AG08396 (cell line): ENCODE measurements around the gene RBM24.

Experiments
- DNase-seq: peaks from one replicate; pipeline ENCODE4 v3.0.0; 2012; ENCODE audit warnings: low spot score, mixed read lengths

RBM24 gene

DNA sequence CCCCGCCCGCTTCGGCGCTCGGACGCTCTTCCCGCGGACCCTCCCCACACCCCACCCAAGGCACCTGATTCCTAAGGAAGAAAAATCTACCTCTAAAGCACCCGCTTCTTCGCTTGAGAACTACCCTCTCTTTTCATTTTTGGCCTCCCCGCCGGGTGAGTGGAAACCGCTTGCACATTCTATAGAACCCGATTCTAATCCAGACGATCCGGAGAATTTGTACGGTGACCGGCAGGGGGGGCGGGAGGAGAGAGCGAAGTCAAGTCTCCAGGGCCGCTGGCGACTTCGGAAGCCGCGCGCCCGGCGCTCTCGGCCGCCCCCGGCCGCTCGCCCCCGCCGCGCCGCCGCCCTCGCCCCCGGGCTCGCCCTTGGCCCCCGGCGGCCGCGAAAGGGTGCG is at the start of gene RBM24:
RBM24 (plus strand) TSS at position 262 of the 397 bp plus-strand sequence. CDS start 221 bp downstream, outside the sequence.
- peak; percentile 78 for DNase-seq

DNA sequence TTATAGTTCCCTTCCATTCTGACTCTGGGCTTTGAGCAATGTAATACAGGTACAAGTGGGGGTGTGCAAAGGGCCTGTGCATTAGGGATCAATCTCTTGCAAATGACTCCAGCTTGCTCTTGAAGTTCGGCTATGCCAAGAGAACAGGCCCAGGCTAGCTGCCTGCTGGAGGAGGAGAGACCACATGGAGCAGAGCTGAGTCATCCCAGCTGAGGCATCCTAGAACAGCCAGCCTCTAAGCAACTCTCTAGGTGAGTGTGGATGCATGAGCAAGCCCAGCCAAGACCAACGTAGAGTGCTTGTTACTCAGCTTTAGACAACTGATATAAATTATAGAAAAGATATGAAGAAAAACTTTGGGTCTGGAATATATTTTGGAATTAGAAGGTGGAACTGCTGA is 47.6 kb upstream of the RBM24 start:
- DNase-seq, result no peak

DNA sequence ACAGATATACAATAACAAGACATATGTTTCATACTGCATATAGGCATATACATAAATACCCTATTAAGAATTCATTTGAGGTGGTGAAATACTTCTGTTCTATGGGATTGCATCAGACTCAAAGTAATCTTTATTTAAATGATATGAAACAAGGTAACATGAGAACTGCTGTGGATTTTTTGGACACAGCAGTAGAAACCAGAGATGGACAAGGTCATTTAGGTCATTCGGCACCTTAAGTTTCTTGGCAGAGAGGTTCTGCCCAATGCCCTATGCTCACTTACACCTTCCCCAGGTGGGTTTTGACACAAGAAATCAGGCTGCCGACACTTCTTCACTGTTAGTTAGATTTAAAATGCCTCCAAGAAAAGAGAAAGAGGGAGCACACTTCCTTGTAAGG is 43.9 kb upstream of the RBM24 start:
- DNase-seq, result no peak

DNA sequence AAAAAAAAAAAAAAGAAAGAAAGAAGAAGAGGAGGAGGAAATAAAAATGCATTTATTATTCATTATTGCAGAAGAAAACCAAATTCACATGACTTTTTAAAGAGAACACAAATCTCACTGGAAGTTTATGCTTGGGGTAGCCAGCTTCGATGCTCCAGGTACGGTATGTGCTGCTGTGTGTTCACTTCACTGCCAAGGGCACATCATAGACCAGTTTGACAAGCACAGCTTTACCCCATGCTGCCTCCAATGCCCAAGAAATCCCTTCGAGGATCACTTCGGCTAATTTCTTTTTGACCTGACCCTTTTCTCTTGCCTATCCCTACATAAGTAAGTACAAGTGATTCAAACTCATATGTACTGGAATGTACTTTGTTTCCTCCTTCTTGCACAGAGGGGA is 41.9 kb upstream of the RBM24 start:
- no peak for DNase-seq

DNA sequence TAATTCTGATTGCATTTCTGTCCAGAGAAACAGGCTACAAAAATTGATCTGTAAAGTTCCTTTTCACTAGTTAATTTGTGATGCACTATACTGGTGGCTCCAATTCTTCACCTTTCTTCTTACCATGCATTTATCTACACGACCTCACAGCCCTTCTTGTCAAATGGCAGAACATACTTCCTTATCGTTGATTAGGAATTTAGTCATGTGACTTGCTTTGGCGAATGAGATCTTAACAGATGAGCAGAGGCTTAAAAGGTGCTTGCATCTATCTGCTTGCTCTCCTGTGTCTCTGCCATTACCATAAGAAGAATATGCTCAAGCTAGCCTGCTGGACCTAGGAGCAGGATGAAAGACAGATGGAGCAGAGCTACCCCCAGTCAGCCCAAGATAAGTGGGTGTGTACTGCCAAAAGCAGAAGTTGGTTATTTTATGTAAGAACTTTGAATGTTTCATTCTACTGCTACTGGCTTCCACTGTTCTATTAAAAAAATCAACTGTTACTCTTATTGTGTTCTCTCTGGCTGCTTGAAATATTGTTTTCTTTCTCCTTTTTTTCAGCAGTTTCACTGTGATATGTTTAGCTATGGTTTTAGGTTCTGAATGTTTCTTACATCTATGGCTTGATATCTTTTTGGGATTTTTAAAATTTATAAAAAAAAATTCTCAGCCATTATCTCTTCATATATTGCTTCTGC is 40.2 kb upstream of the RBM24 start:
- DNase-seq, result no peak

DNA sequence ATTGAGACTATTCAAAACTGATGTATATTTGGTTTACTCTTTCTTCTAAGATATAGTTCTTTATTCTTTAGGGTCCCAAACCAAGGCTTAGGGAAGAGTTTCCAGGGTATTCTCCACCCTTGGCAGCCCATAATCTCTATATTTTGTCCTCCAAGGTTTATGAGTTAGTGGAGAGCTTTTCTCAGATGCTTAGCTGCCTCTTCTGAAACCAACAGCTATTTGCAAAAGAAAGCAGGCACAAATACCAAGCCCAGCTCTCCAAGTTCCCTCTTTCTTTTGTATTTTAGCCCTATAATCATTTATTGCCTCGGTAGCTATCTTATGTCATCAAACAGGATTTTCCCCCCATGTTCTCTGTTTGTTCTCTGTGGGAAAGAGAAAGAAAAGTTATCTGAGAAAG is 39.1 kb upstream of the RBM24 start:
- DNase-seq, result no peak

DNA sequence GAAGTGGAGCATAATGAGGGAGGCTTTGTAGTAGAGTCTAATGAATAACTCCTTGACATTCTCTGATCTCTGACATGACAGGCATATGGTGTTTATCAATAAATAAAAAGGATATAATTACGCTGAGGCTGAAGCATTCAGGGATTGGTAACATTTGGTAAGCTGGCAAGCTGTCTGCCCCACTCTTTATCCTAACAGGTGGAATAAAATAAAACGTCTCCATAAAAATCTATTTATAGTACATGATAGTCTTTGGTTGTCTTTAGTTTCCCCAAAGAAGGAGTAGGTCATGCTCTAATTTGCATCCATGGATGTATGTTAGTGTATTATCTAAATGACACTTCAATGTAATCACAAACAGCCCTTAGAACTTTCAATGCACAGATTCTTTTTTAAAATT is 30.9 kb upstream of the RBM24 start:
- no peak for DNase-seq

DNA sequence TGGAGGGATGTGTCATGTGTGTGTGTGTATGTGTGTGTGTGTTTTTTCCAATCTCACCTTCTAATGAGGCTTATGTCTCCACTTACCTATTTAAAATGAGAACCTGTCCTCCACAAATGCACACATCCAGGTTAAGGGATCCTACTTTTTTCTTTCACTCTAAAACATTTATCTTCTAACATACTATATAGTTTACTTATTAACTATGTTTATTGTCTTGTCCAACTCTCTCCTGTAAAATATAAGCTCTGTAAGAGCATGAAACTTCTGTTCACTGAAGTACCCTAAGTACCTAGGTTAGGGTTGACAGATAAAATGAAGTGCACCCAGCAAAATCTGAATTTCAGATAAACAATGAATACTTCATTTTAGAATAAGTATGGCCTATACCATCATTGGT is 29.2 kb upstream of the RBM24 start:
- no peak for DNase-seq

DNA sequence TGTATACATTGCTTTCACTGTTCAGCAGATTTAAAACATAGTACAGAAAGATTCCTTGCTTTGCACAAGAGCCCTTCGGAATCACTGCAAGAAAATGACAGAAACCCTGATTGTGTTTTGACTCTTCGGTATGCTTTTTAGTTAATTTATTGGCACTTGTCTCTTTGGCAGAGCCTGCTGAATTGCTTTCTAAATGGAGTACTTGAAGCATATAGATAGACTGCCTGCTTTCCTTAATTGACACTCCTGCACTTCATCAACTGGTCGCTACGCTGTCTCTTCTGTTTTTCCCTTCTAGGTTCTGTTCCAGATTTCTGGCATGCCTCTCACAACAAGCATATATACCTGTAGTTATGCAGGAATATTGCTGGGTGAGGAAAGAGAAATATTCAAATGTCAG is 22.4 kb upstream of the RBM24 start:
- DNase-seq, result no peak

DNA sequence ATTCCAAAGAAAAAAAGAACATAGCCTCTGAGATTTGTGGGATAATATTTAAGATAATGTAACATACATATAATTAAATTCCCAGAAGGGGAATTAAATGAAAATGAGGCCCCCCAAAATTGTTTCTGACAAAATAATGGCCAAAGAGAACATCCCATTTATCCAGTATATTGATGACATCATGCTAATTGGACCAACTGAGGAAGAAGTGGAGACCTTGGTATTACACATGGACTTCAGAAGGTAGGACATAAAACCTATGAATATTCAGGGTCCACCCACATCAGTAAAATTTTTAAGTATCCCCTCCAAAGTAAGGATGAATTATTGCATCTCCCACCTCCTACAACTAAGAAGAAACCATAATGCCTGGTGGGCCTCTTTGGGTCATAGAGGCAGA is 15.6 kb upstream of the RBM24 start:
- no peak for DNase-seq

DNA sequence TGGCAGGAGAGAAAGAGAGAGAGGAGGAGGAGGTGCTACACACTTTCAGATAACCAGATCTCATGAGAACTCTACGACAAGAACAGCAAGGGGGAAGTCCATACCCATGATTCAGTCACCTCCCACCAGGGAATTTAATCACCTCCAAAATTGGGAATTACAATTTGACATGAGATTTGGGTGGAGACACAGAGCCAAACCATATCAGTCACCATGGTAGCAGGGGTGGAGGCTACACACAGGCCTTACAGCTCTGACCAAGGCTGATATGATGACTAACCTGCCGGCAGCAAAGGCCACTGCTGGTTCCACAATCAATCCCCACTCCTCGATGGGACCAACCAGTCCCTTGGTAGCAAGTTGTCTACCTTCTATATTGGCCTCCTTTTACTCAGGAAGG is 13.6 kb upstream of the RBM24 start:
- DNase-seq, result no peak

DNA sequence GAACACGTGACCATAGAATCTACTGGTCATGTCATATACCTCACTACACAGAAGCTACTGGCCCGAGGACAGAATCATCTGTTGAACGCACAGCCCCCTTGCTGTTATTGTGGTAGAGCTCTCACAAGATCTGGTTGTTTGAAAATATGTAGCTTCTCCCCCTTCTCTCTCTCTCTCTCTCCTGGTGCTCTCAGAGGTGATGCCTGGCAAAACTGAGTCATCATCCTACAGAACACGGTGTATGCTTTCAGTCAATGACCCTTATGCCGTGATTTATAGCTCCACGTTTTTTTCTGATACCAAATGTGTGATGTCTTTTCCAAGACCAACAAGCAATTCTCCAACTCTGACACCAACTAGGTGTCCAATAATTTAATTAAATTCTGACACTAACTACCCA is 13.0 kb upstream of the RBM24 start:
- DNase-seq, result no peak

DNA sequence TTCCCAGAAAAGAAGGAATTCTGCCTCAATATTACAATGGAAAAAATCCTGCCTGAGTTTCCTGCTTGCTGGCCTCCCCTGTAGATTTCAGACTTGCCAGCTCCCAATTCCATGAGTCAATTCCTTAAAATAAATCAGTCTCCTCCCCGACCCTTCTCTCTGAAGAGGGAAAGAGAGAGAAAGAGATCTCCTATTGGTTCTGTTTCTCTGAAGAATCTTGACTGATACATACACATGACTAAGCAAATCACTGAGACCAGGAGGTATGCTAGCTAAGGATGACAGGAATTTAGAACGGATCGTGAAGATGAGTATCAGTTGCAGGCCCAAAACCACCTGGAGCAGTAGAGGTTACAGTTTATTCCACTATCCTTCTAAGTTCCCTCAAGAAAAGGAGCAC is 11.3 kb upstream of the RBM24 start:
- no peak for DNase-seq

DNA sequence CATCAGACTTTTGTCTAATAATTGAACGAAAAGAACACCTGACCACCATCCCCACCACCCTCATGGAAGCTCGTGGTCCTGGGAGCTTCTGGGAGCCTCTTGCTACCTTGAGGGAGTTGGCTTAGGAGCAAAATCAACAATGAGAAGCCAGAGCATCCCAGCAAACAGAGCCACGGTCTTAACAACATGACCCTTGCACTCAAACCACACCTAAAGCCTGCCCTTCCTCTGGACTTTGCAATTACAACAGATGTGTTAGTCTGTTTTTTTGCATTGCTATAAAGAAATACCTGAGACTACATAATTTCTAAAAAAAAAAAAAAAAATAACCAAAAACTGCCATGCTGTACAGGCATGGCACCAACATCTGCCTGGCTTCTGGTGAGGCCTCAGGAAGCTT is 9.5 kb upstream of the RBM24 start:
- no peak for DNase-seq

DNA sequence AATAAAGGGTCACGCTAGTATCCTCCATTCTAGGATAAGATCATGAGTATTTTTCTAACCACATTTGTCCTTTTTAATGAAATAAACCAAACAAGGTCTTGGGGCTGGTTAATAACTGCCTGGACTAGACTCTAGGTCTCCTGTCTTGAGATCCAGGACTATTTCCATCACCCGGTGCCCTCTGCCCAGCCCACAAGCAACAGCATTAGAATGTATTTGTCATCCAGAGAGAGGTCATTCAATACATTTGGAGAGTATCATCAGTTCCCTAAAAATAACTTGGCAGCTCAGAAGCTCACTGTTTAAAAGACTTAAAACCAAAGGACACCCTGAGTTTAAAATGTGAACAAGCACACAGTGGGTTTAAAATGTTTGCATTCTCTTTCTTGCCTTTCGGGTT is 4.4 kb upstream of the RBM24 start:
- no peak for DNase-seq

DNA sequence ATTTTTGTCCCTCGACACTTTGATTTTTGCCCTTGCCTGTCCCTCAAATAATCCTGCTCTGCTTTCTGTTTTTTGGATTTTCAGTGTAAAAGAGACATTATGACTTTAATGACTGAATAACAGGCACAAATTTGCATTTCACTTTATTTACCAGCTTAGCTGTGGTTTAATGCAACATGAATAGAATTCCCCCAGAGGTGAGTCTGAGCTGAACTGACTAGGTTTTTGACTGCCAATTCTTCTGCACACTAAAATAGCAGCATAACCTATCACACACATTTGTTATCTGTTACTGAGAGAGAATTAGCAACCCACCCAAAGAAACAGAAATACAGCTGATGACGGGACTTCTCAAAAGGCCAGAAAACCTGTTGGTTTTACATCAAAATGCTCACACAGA is 3.9 kb upstream of the RBM24 start:
- no peak for DNase-seq

DNA sequence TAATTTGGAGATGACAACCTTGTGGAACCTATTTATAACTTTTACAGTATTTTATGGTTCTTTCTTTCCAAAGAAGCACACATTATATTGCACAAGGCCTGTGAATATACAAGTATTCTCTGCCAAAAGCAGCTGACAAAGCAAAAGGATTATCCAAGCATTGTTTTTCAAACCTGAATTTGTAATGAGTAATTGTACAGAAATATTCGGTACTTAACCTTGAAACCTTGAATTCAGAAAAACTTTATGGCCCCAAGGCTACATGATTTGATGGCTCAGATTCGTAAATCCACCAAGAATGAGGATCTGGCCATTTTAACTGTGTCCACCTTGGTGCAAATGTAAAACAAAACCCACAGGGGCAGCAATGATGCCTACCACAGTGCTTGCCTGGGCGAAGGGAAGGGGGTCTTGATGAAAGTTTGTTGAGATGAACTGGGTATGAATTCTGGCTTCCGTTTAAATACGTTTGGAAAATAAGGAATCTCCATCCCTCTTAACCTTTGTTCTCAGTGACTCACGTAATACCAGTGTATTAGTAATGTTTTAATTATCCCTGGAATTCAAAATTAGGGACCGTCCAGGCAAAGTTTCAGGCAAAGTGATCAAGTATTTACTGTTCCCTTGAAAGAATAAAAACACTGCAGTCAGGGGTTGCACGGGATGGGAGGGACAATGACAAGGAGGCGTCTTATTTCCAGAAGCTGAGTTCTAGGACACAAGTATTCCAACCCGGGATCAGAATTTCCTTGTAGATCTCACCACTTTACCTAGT is 2.7 kb upstream of the RBM24 start:
- DNase-seq, result peak; percentile 59

DNA sequence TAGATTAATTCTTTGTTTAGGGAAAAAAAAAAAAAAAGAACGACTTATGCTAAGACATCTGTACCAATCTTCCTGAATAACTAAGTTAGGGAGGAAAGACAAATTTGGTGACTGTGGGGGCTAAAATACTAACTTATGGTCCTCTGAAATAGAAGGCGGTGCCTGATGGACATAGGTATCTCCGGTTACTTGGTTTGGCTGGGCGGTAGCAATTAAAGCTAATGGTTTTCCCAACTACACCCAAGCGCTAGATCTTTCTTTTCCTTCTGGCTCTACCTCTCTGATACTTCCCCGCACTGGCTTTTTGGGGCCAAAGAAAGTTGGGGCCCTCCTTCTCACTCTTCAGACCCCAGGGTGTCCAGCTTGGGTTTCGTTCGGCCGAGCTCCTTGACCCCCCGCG is 1.0 kb upstream of the RBM24 start:
- no peak for DNase-seq

DNA sequence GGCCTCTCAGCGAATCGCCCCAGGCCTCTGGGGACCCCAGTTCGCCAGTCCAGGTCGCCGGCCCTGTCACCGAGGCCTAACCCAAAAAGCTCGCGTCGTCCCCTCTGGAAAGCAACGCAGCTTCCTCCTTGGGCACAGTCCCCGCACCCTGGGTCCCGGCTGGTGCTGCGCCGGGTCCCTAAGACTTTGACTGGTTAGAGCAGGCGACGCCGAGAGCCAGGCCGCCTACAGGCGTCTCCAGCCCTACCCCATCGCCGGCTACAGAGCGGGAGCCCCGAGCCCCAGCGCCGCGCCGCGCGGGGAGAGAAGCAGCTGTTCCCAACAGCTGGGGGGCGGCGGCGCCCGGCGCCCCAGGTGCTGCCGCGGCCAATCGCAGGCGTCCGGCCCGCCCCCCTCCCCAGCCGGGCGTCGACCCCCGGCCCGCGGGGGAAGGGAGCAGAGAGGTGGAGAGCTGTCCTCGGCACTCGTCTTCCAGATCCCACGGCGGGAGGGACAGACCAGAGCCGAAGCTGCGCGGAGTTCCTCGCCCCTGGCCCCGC is 540 bp upstream of the RBM24 start:
- no peak for DNase-seq

DNA sequence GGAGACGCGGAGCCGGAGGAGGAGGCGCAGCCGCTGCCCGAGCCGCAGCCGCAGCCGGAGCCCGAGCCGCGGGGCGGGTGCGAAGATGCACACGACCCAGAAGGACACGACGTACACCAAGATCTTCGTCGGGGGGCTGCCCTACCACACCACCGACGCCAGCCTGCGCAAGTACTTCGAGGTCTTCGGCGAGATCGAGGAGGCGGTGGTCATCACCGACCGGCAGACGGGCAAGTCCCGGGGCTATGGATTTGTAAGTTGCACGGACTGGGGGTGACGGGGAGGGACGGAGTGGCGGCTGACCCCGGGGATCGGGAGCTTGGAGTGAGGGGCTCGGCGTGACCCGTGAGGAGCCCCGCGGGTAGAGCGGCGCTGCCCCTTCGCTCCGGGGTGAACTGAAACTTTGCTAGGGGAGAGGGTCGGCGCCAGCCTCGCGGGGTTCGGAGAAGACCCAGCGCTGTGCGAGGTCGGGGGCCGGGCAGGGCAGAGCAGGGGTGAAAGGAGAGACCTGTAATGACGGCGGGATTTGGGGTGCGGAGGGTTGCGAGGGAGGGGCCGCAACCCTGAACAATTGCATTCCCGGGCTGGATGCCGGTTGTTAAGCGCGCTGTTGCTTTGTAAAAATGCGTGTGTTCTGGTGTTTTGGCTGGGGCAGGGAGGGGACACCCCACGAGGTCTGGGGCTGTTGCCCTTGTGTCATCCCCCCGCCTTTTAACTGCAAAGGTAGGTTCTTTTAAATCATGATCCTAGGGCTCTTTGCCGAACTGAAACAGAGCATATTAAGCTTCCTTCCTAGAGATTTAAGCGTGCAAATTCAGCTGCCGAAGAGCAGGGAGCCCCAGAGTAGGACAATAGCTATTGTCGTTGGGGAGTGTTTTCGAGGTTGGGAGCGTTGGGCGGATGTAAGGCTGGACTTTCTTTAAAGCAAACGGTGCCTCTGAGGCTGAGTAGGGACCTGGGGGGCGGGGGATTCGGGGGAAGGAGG is 628 bp downstream of the RBM24 start:
- no peak for DNase-seq

DNA sequence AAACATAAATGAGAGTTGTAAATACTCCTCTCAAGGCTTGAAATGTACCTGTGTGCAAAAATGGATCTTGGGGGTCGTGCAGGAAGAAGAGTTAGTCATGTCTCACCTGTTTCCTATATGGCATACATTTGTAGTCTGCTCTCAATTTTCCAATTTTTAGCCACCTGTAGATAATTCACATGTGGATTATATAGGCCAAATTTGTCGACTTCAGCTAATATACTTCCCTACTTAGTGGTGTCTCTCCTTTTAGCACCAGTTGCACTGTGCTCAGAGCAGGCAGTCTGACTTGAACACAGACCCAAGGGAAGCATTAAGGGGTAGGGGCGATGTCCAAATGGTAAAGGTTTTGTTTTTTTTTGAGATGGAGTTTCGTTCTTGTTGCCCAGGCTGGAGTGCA is 1.9 kb downstream of the RBM24 start:
- no peak for DNase-seq

DNA sequence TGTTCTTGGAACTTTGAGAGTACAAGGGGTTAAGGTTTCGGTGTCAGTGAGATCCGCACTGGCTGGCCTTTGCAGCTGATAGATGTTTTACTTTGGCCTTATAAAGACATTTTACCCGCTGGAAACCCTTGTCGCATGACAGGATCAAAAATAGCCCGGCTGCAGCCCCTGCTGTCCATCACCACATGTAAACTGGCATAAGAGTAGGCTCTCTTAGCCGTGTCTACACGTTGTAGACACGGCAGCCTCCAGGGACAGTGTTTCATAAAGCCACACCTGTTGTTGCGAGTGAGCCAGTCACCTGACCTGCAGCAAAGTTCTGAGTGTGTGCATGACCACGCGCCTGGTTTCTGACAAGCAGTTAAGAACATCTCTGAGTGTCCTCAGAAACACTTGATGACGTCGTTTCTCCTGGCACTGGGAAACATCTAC is 8.5 kb downstream of the RBM24 start:
- DNase-seq, result no peak
